Naive B cell (primary cell): ENCODE results near the gene REM2. TPM values are rescaled to one million over a fixed set of nuclear protein-coding genes. Genes with fewer than 3 reads are reported as not detected.
A peak's percentile ranks its signal among the peaks of the same experiment; 100 is the strongest.

Source experiments
- ATAC-seq, 2 donors: fragments of 150-1000 bp; cut with Tn5 transposase; 2 replicates each; pipeline ENCODE4 v1.10.0; 2021; ENCODE audit warnings: low read depth in 2 of 2, mild to moderate bottlenecking in 2 of 2, moderate library complexity in 2 of 2
- DNase-seq: peaks from one replicate; pipeline ENCODE4 v3.0.0; 2022
- H3K27ac Mint-ChIP-seq, 6 donors: one replicate each; pipeline ENCODE4 v1.8.0; 2020 to 2022; ENCODE audit warnings: mild to moderate bottlenecking in 6 of 6, mixed read lengths in 6 of 6, moderate library complexity in 5 of 6, inconsistent platforms in 2 of 6
- H3K27me3 Mint-ChIP-seq, 3 donors: one replicate each; pipeline ENCODE4 v1.8.0; 2021 to 2022; ENCODE audit warnings: mixed read lengths in 3 of 3, mild to moderate bottlenecking in 1 of 3
- H3K36me3 Mint-ChIP-seq, 2 donors: one replicate each; pipeline ENCODE4 v1.8.0; 2020 to 2022; ENCODE audit warnings: mixed read lengths in 2 of 2, inconsistent platforms in 1 of 2, mild to moderate bottlenecking in 1 of 2
- H3K4me1 Mint-ChIP-seq, 3 donors: one replicate each; pipeline ENCODE4 v1.8.0; 2020 to 2022; ENCODE audit warnings: mixed read lengths in 3 of 3, inconsistent platforms in 1 of 3, mild to moderate bottlenecking in 1 of 3, moderate library complexity in 1 of 3
- H3K4me3 Mint-ChIP-seq, 8 donors: one replicate each; pipeline ENCODE4 v1.8.0; 2020 to 2022; ENCODE audit warnings: mild to moderate bottlenecking in 8 of 8, mixed read lengths in 8 of 8, moderate library complexity in 8 of 8, inconsistent platforms in 2 of 8
- H3K9me3 Mint-ChIP-seq, 7 donors: one replicate each; pipeline ENCODE4 v1.8.0; 2020 to 2022; ENCODE audit warnings: mixed read lengths in 7 of 7, mild to moderate bottlenecking in 5 of 7, inconsistent platforms in 2 of 7, moderate library complexity in 1 of 7
- polyA plus RNA-seq, 6 donors: library from polyadenylated mRNA; unstranded; fragments of 300-500 nt; fragmentation: Illumina TruSeq; gene quantifications; one replicate each; pipeline ENCODE4 v1.2.3, GENCODE V29; 2021; ENCODE audit warnings: low read depth in 6 of 6

The REM2 gene
- polyA plus RNA-seq, 6 donors from 2014 or later, result 1.1 to 2.3 (median 1.4) TPM

- peak overlapping the region; percentile 38 to 99 (median 96) for H3K27ac Mint-ChIP-seq
- H3K9me3 Mint-ChIP-seq, result no peaks in the 10 kb centered on the region
- ATAC-seq (no peak), DNase-seq (no peak)
- peaks cover 60 to 79% (median 75%) of the 10 kb centered on the region in 3 donors for H3K4me1 Mint-ChIP-seq
- no peaks in the 10 kb centered on the region for H3K36me3 Mint-ChIP-seq
- H3K27me3 Mint-ChIP-seq, result no peaks in the 10 kb centered on the region
- peak overlapping the region; percentile 75 to 98 (median 93) for H3K4me3 Mint-ChIP-seq
Measured at GRCh38 chr14:22885975-22886374, 3.0 kb downstream of the REM2 start.

- peak overlapping the region; percentile 95 to 99 (median 98) for H3K27ac Mint-ChIP-seq
- H3K36me3 Mint-ChIP-seq, result no peaks in the 10 kb centered on the region
- H3K9me3 Mint-ChIP-seq, result no peaks in the 10 kb centered on the region
- ATAC-seq (peak; percentile 60 to 62), DNase-seq (peak; percentile 76)
- H3K4me3 Mint-ChIP-seq, result peak overlapping the region; percentile 89 to 98 (median 94)
- peaks cover 56 to 77% (median 74%) of the 10 kb centered on the region in 3 donors for H3K4me1 Mint-ChIP-seq
- no peaks in the 10 kb centered on the region for H3K27me3 Mint-ChIP-seq
Measured at GRCh38 chr14:22886500-22887259, 3.7 kb downstream of the REM2 start.

- ATAC-seq, result peak; percentile 20 to 24
Measured at GRCh38 chr14:22887260-22887989, 4.4 kb downstream of the REM2 start.

GRCh38 chr14:22887990-22888378, 5.0 kb downstream of the REM2 start:
- Mint-ChIP-seq H3K27me3 (no peaks in the 10 kb centered on the region), H3K9me3 (no peaks in the 10 kb centered on the region), H3K4me1 (peaks cover 47 to 69% (median 62%) of the 10 kb centered on the region in 3 donors), H3K4me3 (peak overlapping the region; percentile 89 to 98 (median 94)), H3K36me3 (no peaks in the 10 kb centered on the region), H3K27ac (peak overlapping the region; percentile 83 to 99 (median 98))
- DNase-seq (peak; percentile 83), ATAC-seq (peak; percentile 63 to 65)

More at GRCh38 chr14:22887260-22887989, 4.4 kb downstream of the REM2 start:
- no peaks in the 10 kb centered on the region for H3K27me3 Mint-ChIP-seq
- H3K27ac Mint-ChIP-seq, result peak overlapping the region; percentile 93 to 99 (median 98)
- H3K4me1 Mint-ChIP-seq, result peaks cover 51 to 74% (median 68%) of the 10 kb centered on the region in 3 donors
- DNase-seq, result peak; percentile 51
- no peaks in the 10 kb centered on the region for H3K36me3 Mint-ChIP-seq
- no peaks in the 10 kb centered on the region for H3K9me3 Mint-ChIP-seq
- H3K4me3 Mint-ChIP-seq, result peak overlapping the region; percentile 89 to 98 (median 94)

GRCh38 chr14:22888662-22889061, 5.6 kb downstream of the REM2 start:
- no peaks in the 10 kb centered on the region for H3K36me3 Mint-ChIP-seq
- no peaks in the 10 kb centered on the region for H3K27me3 Mint-ChIP-seq
- H3K27ac Mint-ChIP-seq, result peak overlapping the region; percentile 83 to 99 (median 98)
- H3K4me3 Mint-ChIP-seq, result peak overlapping the region; percentile 63 to 98 (median 94)
- H3K4me1 Mint-ChIP-seq, result peaks cover 41 to 63% (median 55%) of the 10 kb centered on the region in 3 donors
- DNase-seq (peak; percentile 51), ATAC-seq (peak; percentile 44 to 47)
- no peaks in the 10 kb centered on the region for H3K9me3 Mint-ChIP-seq

- no peak for DNase-seq
- Mint-ChIP-seq H3K4me3 (peak overlapping the region in 2 of 8 donors; percentile 51 to 64), H3K9me3 (no peaks in the 10 kb centered on the region), H3K4me1 (peaks cover 28 to 47% (median 38%) of the 10 kb centered on the region in 3 donors), H3K36me3 (no peaks in the 10 kb centered on the region), H3K27ac (peak overlapping the region in 3 of 6 donors; percentile 42 to 93 (median 49)), H3K27me3 (no peaks in the 10 kb centered on the region)
- no peak for ATAC-seq
Measured at GRCh38 chr14:22890416-22890815, 7.4 kb downstream of the REM2 start.

GRCh38 chr14:22892488-22892887, 9.5 kb downstream of the REM2 start:
- no peaks in the 10 kb centered on the region for H3K36me3 Mint-ChIP-seq
- H3K27ac Mint-ChIP-seq, result peak overlapping the region in 1 of 6 donors; percentile 56
- peaks cover 18 to 36% (median 24%) of the 10 kb centered on the region in 3 donors for H3K4me1 Mint-ChIP-seq
- no peak for DNase-seq
- H3K9me3 Mint-ChIP-seq, result no peaks in the 10 kb centered on the region
- H3K27me3 Mint-ChIP-seq, result no peaks in the 10 kb centered on the region
- no peak overlapping the region for H3K4me3 Mint-ChIP-seq
- ATAC-seq, result no peak

GRCh38 chr14:22893706-22894105, 10.7 kb downstream of the REM2 start:
- DNase-seq (no peak), ATAC-seq (no peak)
- Mint-ChIP-seq H3K27ac (no peak overlapping the region), H3K4me3 (no peak overlapping the region), H3K9me3 (no peaks in the 10 kb centered on the region), H3K36me3 (no peaks in the 10 kb centered on the region), H3K27me3 (no peaks in the 10 kb centered on the region), H3K4me1 (peaks cover 12 to 25% (median 16%) of the 10 kb centered on the region in 3 donors)

GRCh38 chr14:22895402-22895801, 12.4 kb downstream of the REM2 start:
- Mint-ChIP-seq H3K4me3 (no peak overlapping the region), H3K36me3 (peaks cover 0 to under 1% of the 10 kb centered on the region in 2 donors), H3K4me1 (peaks cover 6 to 18% (median 10%) of the 10 kb centered on the region in 3 donors), H3K9me3 (no peaks in the 10 kb centered on the region), H3K27me3 (no peaks in the 10 kb centered on the region), H3K27ac (no peak overlapping the region)
- DNase-seq, result no peak
- no peak for ATAC-seq

- no peak overlapping the region for H3K4me3 Mint-ChIP-seq
- peaks cover 6 to 14% (median 9%) of the 10 kb centered on the region in 3 donors for H3K4me1 Mint-ChIP-seq
- no peaks in the 10 kb centered on the region for H3K27me3 Mint-ChIP-seq
- H3K27ac Mint-ChIP-seq, result peak overlapping the region in 5 of 6 donors; percentile 9 to 90 (median 77)
- no peak for ATAC-seq
- no peaks in the 10 kb centered on the region for H3K9me3 Mint-ChIP-seq
- no peak for DNase-seq
- peaks cover 0 to 10% of the 10 kb centered on the region in 2 donors for H3K36me3 Mint-ChIP-seq
Measured at GRCh38 chr14:22896356-22896755, 13.3 kb downstream of the REM2 start.

GRCh38 chr14:22896760-22897159, 13.7 kb downstream of the REM2 start:
- H3K27me3 Mint-ChIP-seq, result no peaks in the 10 kb centered on the region
- no peaks in the 10 kb centered on the region for H3K9me3 Mint-ChIP-seq
- H3K4me3 Mint-ChIP-seq, result peak overlapping the region in 1 of 8 donors; percentile 80
- H3K36me3 Mint-ChIP-seq, result peaks cover 0 to 14% of the 10 kb centered on the region in 2 donors
- ATAC-seq (no peak), DNase-seq (no peak)
- H3K27ac Mint-ChIP-seq, result peak overlapping the region in 2 of 6 donors; percentile 85 to 90
- peaks cover 6 to 15% (median 9%) of the 10 kb centered on the region in 3 donors for H3K4me1 Mint-ChIP-seq

- Mint-ChIP-seq H3K36me3 (peaks cover 0 to 20% of the 10 kb centered on the region in 2 donors), H3K9me3 (no peaks in the 10 kb centered on the region), H3K27ac (peak overlapping the region in 3 of 6 donors; percentile 55 to 82 (median 79)), H3K4me1 (peaks cover 6 to 12% (median 9%) of the 10 kb centered on the region in 3 donors), H3K4me3 (no peak overlapping the region), H3K27me3 (no peaks in the 10 kb centered on the region)
- DNase-seq, result no peak
- no peak for ATAC-seq
Measured at GRCh38 chr14:22897357-22897756, 14.3 kb downstream of the REM2 start.

- H3K4me3 Mint-ChIP-seq, result peak overlapping the region in 1 of 8 donors; percentile 17
- H3K36me3 Mint-ChIP-seq, result peaks cover 0 to 20% of the 10 kb centered on the region in 2 donors
- H3K27ac Mint-ChIP-seq, result peak overlapping the region in 5 of 6 donors; percentile 37 to 92 (median 62)
- H3K27me3 Mint-ChIP-seq, result no peaks in the 10 kb centered on the region
- no peaks in the 10 kb centered on the region for H3K9me3 Mint-ChIP-seq
- ATAC-seq (no peak), DNase-seq (no peak)
- peaks cover 6 to 11% (median 9%) of the 10 kb centered on the region in 3 donors for H3K4me1 Mint-ChIP-seq
Measured at GRCh38 chr14:22898302-22899090, 15.5 kb downstream of the REM2 start.
